Panc1 (cell line): Measurements from ENCODE around the gene NPAS3.

Source experiments
- SIN3A ChIP-seq: IDR thresholded peaks from 2 replicates; pipeline ENCODE4 v1.6.1; 2012; ENCODE audit warnings: low read depth, mild to moderate bottlenecking, low read length, moderate library complexity, borderline replicate concordance; ENCODE audit not compliant: insufficient read depth
- TF ChIP-seq, protein P1 (sequence below): fragments of 450-650 bp; IDR thresholded peaks from 2 replicates; pipeline ENCODE4 v1.5.1; 2017; ENCODE audit warnings: mild to moderate bottlenecking
- TF ChIP-seq, protein P2 (sequence below), 2 experiments: IDR thresholded peaks; 2 replicates each; pipeline ENCODE4 v1.6.1; 2011 to 2012; ENCODE audit warnings: low read depth in 2 of 2, control low read depth in 1 of 2, low read length in 1 of 2, mild to moderate bottlenecking in 1 of 2, moderate library complexity in 1 of 2; ENCODE audit not compliant: insufficient read depth in 1 of 2

DNA sequence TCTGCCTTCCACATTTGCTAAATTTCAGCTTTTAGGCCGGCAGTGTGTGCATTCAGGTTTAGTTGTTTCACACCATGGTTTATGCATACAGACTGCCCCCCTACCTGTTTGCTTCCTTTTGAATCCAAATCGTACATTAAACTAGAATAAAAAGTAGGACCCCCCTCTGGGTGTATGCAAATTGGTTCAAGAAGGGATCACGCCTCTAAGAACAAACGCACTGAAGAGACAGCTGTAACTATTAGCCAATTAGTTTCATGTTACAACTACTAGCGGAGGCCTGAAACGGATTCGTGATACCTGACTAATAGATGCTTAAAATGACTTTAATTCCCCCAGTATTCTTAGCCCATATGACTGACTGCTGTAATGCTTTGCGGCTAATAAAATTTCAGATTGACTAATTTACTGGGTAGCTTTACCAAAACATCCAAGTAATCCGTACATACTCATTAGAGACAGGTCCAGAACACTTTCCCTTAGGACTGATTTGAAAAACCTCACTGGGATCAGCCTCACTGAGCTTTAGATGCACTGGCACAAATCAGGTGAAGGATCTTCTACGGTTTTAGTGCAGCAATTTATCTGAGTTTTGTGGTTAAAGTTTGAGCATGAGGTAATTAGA, 411.8 kb downstream of the NPAS3 start:
- no peak for TF ChIP-seq SIN3A
- TF ChIP-seq, protein P1, sequence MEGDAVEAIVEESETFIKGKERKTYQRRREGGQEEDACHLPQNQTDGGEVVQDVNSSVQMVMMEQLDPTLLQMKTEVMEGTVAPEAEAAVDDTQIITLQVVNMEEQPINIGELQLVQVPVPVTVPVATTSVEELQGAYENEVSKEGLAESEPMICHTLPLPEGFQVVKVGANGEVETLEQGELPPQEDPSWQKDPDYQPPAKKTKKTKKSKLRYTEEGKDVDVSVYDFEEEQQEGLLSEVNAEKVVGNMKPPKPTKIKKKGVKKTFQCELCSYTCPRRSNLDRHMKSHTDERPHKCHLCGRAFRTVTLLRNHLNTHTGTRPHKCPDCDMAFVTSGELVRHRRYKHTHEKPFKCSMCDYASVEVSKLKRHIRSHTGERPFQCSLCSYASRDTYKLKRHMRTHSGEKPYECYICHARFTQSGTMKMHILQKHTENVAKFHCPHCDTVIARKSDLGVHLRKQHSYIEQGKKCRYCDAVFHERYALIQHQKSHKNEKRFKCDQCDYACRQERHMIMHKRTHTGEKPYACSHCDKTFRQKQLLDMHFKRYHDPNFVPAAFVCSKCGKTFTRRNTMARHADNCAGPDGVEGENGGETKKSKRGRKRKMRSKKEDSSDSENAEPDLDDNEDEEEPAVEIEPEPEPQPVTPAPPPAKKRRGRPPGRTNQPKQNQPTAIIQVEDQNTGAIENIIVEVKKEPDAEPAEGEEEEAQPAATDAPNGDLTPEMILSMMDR = no peak
- TF ChIP-seq, protein P2, sequence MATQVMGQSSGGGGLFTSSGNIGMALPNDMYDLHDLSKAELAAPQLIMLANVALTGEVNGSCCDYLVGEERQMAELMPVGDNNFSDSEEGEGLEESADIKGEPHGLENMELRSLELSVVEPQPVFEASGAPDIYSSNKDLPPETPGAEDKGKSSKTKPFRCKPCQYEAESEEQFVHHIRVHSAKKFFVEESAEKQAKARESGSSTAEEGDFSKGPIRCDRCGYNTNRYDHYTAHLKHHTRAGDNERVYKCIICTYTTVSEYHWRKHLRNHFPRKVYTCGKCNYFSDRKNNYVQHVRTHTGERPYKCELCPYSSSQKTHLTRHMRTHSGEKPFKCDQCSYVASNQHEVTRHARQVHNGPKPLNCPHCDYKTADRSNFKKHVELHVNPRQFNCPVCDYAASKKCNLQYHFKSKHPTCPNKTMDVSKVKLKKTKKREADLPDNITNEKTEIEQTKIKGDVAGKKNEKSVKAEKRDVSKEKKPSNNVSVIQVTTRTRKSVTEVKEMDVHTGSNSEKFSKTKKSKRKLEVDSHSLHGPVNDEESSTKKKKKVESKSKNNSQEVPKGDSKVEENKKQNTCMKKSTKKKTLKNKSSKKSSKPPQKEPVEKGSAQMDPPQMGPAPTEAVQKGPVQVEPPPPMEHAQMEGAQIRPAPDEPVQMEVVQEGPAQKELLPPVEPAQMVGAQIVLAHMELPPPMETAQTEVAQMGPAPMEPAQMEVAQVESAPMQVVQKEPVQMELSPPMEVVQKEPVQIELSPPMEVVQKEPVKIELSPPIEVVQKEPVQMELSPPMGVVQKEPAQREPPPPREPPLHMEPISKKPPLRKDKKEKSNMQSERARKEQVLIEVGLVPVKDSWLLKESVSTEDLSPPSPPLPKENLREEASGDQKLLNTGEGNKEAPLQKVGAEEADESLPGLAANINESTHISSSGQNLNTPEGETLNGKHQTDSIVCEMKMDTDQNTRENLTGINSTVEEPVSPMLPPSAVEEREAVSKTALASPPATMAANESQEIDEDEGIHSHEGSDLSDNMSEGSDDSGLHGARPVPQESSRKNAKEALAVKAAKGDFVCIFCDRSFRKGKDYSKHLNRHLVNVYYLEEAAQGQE (IDR thresholded peaks at IDR 0.05; ENCODE audit: insufficient read depth in 1 of 2, low read depth in 2 of 2, low read length in 1 of 2) = no peak
